HG03571 (cell line): ENCODE data around the gene RFESD.

Source experiments
- ATAC-seq: cut with Tn5 transposase; IDR thresholded peaks from one replicate; pipeline ENCODE4 v1.9.1; 2021; ENCODE audit not compliant: unreplicated experiment

Gene RFESD

DNA sequence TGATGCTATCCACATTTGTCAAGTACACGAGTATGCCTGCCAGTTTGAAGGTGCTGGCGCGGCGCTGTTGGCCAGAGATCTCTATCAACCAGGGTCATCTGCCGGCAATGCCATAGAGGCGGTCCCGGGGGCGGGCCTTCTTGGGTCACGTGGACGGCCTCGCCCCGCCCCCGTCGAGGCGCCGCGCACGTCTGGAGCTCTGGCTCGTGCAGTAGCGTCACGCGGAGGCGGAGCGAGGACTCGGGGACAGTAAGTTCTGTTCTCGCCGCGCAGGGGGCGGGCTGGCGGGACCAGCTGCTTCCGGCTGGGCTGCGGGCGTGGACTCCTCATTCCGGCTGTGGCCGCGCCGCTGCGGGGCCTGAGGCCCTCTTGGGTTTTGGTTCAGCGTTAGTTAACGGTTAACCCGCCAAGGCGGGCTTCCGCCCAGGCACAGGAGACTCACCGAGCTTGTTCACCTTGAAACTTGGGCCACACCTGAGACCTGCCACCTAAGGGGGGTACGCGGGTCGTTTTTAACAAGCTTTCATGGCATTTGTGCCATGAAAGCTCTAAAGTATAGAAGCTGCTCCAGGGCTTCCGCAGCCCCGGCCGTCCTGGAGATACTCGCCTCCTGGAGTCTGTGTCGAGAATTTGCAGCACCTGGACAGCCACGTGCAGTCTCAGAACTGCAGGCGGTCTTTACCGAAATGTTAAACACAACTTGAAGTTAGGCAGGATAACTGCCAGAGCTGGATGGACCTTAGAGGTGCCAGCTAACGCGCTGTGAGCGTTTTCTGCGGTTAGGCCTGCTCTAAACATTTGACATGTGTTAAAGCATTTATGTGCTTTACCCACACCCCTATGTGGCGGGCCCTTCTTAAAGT lies at the start of gene RFESD:
RFESD (plus strand) TSS at position 209 of the 863 bp plus-strand sequence. CDS start 5,495 bp downstream, outside the sequence.
- ATAC-seq = peak; percentile 97

DNA sequence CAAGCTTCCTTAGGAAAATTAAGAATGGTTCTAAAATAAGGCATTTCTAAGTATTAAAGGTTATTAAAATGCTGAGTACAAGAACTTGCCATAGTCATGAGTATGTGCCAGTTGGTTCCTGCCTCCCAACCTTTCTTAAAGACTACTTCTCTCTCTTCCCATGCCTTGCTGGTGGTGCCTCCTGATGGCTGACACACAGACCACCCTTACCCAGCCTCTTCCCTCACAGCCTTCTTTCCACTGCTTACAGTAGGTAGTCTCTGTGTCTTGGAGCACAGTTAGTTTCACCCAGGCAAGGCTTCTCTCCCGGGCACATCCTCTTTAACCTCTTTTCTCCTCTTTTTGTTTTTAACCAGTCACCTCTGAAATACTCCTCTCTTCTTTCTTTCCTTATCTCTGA lies 47.3 kb upstream of the RFESD start:
- ATAC-seq = no peak

DNA sequence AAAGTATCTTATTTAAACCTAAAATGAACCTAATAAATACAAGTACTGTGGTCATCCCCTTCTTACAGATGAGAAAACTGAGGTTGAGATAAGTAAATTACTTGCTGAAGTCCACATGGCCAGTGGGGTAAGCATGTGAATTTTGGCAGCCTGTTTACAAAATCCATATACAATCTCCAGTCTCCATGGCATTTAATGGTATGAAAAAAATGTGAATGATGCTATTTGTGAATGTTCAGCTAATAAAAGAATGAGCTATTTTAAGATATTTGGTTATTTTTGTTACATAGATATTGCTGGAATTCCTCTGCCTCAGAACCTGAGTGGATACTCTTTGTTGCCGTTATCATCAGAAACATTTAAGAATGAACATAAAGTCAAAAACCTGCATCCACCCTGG lies 46.0 kb upstream of the RFESD start:
- ATAC-seq = no peak

DNA sequence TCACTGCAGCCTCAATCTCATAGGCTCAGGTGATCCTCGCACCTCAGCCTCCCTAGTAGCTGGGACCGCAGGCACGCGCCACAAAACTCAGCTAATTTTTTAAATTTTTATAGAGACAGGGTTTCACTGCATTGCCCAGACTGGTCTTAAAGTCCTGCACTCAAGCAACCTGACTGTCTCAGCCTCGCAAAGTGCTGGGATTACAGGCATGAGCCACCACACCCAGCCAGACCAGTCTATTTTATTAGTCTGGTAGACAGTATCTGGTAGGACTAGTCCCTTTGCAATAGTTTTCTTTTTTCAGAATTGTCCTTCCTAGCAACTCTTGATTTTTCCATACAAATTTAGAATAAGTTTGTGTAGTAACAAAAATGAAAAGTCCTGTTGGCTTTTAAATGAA lies 40.8 kb upstream of the RFESD start:
- ATAC-seq = no peak

DNA sequence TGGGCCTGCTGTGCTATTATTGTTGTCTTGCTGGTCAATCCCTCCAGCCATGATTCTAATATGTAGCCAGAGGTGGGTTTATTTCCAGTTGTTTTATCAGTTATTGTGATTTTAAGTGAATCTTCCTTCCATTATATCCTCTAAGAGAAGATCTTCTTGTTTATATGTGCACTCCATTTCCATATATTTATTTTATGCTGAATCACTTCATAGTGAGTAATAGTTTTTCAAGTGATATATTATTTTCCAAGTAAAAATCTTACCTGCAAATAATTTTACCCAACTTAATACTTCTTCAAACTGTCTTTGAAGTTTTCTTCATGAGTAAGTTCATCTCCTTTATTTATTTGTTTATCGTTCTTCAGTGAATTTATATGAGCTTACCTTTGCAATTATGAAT lies 40.2 kb upstream of the RFESD start:
- no peak for ATAC-seq

DNA sequence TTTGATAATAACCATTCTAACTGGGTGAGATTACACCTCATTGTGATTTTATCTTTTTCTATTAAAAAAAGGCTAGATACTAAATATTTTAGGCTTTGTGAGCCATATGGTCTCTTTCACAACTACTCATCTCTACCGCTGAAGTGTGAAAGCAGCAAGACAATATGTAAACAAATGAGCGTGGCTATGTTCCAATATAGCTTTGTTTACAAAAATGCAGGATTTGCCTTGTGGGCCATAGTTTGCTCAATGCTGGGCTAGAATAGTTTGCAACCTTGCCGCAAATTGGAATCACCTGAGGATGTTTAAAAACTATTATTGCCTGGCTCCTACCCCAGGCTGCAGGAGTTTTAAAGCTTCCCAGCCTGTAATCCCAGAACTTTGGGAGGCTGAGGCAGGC lies 36.9 kb upstream of the RFESD start:
- no peak for ATAC-seq

DNA sequence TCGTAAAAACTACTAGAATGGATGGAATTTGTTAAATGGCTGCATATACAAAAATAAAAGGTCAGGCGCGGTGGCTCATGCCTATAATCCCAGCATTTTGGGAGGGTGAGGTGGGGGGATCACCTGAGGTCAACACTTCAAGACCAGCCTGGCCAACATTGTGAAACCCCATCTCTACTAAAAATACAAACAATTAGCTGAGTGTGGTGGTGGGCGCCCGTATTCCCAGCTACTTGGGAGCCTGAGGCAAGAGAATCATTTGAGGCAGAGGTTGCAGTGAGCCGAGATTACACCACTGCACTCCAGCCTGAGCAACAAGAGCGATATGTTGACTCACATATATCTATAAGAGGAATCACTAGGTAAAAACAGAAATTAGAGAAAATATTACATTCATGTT lies 36.0 kb upstream of the RFESD start:
- ATAC-seq = no peak

DNA sequence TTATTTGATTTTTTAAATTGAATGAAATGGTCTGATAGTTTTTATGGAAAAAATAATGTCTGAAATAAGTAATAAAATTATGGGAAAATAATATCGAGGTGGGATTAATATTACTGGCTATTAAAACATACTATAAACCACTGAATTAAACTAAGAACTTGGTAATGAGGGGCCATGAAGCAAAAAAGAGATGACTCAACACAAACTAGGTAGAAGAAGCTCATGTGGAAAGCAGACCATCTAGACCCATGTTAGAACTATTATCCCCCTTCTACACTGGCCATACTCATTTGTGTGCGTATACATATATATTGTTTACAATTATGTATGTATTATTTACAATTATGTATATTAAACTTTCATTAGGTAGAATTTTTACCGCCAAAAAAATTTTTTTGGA lies 35.2 kb upstream of the RFESD start:
- no peak for ATAC-seq

DNA sequence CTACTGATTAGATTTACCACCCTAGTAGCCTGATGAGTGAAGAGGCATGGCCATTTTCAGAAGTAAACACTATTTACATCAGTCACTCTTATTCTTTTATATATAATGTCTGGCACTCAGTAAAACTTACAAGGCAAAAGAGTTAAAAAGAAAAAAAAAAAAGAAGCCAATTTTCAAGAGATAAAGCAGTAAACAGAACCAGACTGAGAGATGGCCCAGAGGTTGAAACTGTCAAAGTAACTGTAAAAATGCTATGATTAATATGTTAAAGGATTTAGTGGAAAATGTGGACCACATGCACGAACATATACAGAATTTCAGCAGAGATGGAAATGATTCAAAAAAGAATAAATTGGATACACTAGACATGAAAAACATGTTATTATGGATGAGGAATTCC lies 33.1 kb upstream of the RFESD start:
- ATAC-seq = no peak

DNA sequence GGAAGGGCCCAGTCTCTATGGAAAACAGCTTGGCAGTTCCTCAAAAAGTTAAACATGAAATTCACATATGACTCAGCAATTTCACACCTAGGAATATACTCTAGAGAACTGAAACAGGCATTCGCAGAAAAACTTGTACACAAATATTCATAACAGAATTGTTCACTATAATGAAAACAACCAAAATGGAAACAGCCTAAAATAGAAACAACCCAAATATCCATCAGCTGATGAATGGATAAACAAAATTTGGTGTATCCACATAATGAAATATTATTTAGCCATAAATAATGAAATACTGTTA lies 31.5 kb upstream of the RFESD start:
- ATAC-seq = peak; percentile 43

DNA sequence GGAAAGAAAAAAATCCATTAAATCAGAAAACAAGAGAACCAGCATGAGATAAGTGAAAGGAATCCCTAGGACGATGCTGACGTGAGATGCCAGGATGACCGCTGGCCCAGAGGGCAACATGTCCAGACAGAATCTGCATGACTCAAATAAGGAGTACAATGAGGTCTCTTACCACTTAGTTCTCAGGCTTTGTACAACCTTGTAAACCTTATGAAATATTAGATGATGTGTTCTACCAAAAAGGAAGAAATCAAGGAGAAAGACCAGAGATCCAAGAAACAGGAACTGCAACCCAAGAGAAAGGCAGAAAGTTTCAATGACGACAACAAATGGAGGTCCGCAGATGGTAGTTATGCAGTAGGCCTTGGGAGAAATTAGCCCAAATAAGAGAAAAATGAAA lies 29.5 kb upstream of the RFESD start:
- no peak for ATAC-seq

DNA sequence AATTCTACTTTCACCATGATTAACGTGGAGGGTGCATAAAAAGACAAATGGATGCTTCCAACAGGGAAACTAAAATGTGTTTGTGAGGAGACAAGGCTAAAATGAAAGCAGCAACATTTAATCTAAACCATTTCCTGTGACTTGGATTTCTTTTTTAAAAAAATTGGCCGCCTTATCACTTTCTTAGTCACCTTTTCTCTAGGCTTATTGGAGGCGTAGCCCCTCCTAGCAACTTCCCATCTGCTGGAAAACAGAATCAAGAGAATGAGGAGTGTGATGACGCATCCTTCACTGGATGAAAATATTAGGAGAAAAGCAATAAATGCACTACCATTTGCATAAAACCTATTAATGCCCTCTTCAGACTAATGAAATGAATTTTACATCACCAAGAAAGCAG lies 27.5 kb upstream of the RFESD start:
- no peak for ATAC-seq

DNA sequence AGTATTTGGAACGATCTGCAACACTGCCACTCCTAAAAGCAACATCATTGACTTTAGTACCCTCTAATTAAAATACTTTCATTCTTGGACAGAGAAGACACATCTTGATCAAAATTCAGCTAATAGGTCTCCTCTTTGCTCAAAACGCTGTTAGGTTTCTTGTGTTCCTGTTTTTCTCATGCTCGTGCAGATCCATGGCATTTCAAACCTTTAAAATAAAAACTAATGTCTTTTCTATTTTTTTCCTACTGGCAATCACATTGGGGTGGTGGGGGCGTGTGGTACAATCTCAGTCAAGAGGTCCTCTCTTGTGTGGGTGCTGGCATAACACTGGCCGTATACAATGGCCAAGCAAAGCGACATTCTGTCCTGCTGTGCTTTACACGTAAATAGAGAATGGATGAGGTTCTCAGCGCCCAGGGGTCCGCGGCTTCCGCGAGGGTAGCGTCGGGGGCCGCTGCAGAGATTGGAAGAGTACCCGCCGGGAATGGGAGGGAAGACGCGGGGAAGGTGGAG lies 27.0 kb upstream of the RFESD start:
- ATAC-seq = no peak

DNA sequence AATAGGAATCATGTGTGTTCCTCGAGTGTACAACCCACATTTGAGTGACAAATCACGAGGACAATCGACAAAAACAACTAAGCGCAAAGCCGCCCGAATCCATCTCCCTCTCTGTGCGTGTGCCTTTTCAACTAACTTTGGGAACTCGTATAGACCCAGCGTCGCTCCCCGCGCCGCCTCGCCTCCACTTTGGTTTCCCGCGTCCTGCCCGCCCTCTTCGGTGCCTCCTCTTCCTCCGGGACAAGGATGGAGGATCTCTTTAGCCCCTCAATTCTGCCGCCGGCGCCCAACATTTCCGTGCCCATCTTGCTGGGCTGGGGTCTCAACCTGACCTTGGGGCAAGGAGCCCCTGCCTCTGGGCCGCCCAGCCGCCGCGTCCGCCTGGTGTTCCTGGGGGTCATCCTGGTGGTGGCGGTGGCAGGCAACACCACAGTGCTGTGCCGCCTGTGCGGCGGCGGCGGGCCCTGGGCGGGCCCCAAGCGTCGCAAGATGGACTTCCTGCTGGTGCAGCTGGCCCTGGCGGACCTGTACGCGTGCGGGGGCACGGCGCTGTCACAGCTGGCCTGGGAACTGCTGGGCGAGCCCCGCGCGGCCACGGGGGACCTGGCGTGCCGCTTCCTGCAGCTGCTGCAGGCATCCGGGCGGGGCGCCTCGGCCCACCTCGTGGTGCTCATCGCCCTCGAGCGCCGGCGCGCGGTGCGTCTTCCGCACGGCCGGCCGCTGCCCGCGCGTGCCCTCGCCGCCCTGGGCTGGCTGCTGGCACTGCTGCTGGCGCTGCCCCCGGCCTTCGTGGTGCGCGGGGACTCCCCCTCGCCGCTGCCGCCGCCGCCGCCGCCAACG lies 26.3 kb upstream of the RFESD start, which contains the start of gene GPR150:
GPR150 (plus strand) TSS at position 58 of the 840 bp plus-strand sequence; CDS start at position 247, 189 bp downstream.
- ATAC-seq = peak; percentile 67

DNA sequence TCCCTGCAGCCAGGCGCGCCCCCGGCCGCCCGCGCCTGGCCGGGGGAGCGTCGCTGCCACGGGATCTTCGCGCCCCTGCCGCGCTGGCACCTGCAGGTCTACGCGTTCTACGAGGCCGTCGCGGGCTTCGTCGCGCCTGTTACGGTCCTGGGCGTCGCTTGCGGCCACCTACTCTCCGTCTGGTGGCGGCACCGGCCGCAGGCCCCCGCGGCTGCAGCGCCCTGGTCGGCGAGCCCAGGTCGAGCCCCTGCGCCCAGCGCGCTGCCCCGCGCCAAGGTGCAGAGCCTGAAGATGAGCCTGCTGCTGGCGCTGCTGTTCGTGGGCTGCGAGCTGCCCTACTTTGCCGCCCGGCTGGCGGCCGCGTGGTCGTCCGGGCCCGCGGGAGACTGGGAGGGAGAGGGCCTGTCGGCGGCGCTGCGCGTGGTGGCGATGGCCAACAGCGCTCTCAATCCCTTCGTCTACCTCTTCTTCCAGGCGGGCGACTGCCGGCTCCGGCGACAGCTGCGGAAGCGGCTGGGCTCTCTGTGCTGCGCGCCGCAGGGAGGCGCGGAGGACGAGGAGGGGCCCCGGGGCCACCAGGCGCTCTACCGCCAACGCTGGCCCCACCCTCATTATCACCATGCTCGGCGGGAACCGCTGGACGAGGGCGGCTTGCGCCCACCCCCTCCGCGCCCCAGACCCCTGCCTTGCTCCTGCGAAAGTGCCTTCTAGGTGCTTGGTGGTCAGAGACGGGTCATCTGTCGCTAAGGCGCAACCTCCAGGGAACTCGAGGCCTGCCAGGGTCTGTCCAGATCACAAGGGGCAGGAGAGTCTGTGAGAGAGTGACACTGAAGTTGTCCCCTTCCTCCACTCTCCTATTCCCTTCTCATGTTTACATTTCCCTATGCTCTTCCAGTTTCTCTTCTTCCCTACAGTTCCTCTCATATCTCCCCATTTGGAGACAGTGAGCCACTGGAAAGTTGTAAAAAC lies 25.4 kb upstream of the RFESD start:
- ATAC-seq = peak; percentile 49

DNA sequence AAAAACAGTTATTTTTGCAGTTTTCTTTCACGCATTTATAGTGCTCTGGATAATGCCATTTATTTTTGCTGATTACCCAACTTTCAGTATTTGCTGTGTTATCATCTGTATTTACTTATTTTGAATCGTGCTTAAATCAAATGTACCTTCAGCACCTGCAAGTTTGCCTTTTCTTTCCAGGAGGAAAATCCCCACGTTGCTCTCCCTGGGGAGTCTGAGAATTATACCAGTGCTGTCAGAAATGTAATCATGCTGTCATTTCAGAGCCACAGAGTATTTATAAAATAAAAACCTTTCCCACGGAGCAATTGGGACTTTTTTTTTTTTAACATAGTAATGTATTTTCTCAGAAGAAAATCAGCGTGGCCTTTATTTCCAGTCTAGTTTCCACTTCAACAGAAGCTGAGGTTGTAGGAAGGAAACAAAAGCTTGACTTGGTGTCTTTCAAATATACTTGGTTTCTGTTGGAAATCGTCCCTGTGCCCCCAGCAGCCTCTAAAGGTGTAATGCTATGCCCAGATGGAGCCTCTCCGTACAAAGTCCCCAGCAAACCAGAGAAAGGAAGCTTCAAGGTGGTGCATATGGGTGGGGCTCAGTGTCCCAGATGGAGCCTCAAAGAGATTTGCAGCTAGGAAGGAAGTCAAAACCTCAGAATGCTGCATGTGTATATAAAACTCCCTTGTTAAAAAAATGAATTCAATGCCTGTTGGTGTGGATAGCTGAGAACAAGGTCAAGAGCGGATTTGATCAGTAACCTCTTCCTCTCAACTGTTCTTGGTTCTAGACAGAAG lies 24.5 kb upstream of the RFESD start:
- no peak for ATAC-seq

DNA sequence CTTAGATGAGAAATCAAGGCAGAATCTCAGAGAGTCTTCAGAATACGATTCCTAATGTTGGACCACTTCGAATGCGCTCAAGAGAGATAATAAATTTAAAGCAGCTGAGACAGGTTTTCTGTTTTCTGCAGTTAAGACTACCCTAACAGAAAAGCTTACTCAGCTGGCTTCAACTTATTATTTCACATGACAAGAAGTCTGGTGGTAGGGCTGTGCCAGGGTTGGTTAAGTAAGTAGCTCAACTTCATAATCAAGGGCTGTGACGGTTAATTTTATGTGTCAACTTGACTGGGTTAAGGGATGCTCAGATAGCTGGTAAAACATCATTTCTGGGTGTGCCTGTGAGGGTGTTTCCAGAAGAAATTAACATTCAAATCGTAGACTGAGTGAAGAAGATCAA lies 22.9 kb upstream of the RFESD start:
- ATAC-seq = no peak

DNA sequence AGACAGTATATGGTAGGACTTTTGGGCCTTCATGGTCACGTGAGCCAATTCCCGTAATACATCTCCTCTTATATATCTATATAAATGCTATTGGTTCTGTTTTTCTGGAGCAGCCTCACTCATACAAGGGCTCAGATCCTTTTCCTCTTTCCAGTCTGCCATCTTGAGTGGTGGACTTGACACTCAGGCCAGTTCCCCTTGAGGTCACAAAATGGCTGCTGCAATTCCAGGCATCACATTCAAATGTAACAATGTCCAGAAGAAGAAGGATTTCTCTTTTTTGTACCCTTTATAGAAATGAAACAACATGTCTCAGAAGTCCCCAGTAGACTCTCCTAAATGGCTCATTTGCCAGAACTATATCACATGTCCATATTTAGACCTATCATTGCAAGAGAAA lies 22.2 kb upstream of the RFESD start:
- ATAC-seq = no peak

DNA sequence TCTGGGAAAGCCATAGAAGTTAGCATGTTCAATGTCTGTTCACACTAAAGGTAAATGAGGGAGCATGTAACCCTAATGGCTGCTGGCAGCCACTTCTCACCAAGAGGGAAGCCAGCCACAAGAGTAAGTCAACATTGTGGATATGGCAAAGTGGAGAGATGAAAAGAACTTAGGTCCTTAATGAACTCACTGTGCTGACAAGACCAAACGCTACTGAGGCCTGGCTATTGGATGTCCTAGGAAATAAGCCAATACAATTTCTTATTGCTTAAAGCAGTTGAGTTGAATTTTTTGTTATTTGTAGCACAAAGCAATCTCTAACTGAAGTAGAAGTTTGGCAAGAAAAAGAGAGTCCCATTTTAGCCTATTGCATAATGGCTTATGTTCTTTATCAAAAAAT lies 19.9 kb upstream of the RFESD start:
- no peak for ATAC-seq
